ENCODE data around the gene KLK3.

- TF ChIP-seq POLR2AphosphoS5 (IDR thresholded peaks at IDR 0.05; ENCODE audit: borderline replicate concordance, low read depth, low read length) (no peak), EZH2 (IDR thresholded peaks at IDR 0.05) (no peak)
Measured at GRCh38 chr19:50851620-50852019, 3.1 kb upstream of the KLK3 start.
